Keratinocyte (primary cell): ENCODE results near the gene CCNL2. TPM values are rescaled to one million over a fixed set of nuclear protein-coding genes. Genes with fewer than 3 reads are reported as not detected.

Experiments used
- DNase-seq: peaks from one replicate; pipeline ENCODE4 v3.0.0-alpha.2; 2011; ENCODE audit warnings: low read depth, missing footprints, low spot score
- FAIRE-seq: peaks from 2 replicates; lab custom pipeline; 2011; peaks lifted over from hg19 to GRCh38; lab: Jason Lieb, UNC
- H2AFZ ChIP-seq: 2 replicates; pipeline ENCODE4 v1.6.0; 2012; ENCODE audit warnings: low read length, control low read depth, inconsistent platforms; ENCODE audit not compliant: control insufficient read depth
- H3K27ac ChIP-seq: 2 replicates; pipeline ENCODE4 v1.5.1; 2011; ENCODE audit warnings: low read length; ENCODE audit not compliant: control insufficient read depth, insufficient read depth
- H3K27me3 ChIP-seq: 3 replicates; pipeline ENCODE4 v1.6.0; 2011; ENCODE audit warnings: low read length; ENCODE audit not compliant: control insufficient read depth, insufficient read depth; ENCODE audit errors: extremely low read depth
- H3K36me3 ChIP-seq, 2 experiments: 2 replicates in 1 of 2; 3 replicates in 1 of 2; pipeline ENCODE4 v1.5.1; 2011; ENCODE audit warnings: low read length in 2 of 2, mild to moderate bottlenecking in 1 of 2; ENCODE audit not compliant: control insufficient read depth in 2 of 2, insufficient read depth in 2 of 2; ENCODE audit errors: extremely low read depth in 1 of 2
- H3K4me1 ChIP-seq: 3 replicates; pipeline ENCODE4 v1.5.1; 2011; ENCODE audit warnings: low read length; ENCODE audit not compliant: control insufficient read depth, insufficient read depth; ENCODE audit errors: extremely low read depth
- H3K4me2 ChIP-seq: 3 replicates; pipeline ENCODE4 v1.6.0; 2011; ENCODE audit warnings: low read depth, low read length; ENCODE audit not compliant: control insufficient read depth, insufficient read depth; ENCODE audit errors: extremely low read depth
- H3K4me3 ChIP-seq, 3 experiments: fragments of 200-600 bp in 1 of 3; sonication (generic) in 1 of 3; 2 replicates in 2 of 3; 3 replicates in 1 of 3; pipeline ENCODE4 v1.5.1; 2011 to 2016; ENCODE audit warnings: low read length in 3 of 3, mild to moderate bottlenecking in 3 of 3, control low read depth in 2 of 3, inconsistent platforms in 1 of 3, low read depth in 1 of 3, mixed read lengths in 1 of 3, mixed run types in 1 of 3, moderate library complexity in 1 of 3; ENCODE audit not compliant: control insufficient read depth in 2 of 3, insufficient read depth in 2 of 3; ENCODE audit errors: extremely low read depth in 1 of 3
- H3K79me2 ChIP-seq: 2 replicates; pipeline ENCODE4 v1.6.0; 2012; ENCODE audit warnings: low read length; ENCODE audit not compliant: control insufficient read depth, insufficient read depth
- H3K9ac ChIP-seq: 3 replicates; pipeline ENCODE4 v1.6.0; 2011; ENCODE audit warnings: low read length; ENCODE audit not compliant: control insufficient read depth, insufficient read depth; ENCODE audit errors: extremely low read depth
- H3K9me1 ChIP-seq: 3 replicates; pipeline ENCODE4 v1.6.0; 2011; ENCODE audit warnings: low read length; ENCODE audit not compliant: control insufficient read depth, insufficient read depth; ENCODE audit errors: extremely low read depth
- H3K9me3 ChIP-seq: 2 replicates; pipeline ENCODE4 v1.5.1; 2012; ENCODE audit warnings: low read depth, low read length; ENCODE audit not compliant: control insufficient read depth
- H4K20me1 ChIP-seq: 3 replicates; pipeline ENCODE4 v1.6.0; 2011; ENCODE audit warnings: low read length; ENCODE audit not compliant: control insufficient read depth, insufficient read depth; ENCODE audit errors: extremely low read depth
- CTCF ChIP-seq, 3 experiments: IDR thresholded peaks in 1 of 3; conservative IDR thresholded peaks in 1 of 3; optimal IDR thresholded peaks in 1 of 3; 2 replicates in 2 of 3; 3 replicates in 1 of 3; pipeline versions ENCODE3 to v1.5.1; 2011; ENCODE audit warnings: low read length in 3 of 3, mild to moderate bottlenecking in 3 of 3, moderate library complexity in 2 of 3, control low read depth in 1 of 3, inconsistent platforms in 1 of 3; ENCODE audit not compliant: insufficient read depth in 2 of 3; ENCODE audit errors: extremely low read depth in 1 of 3
- EZH2 ChIP-seq: IDR thresholded peaks from one replicate; pipeline ENCODE4 v1.6.1; 2012; ENCODE audit warnings: inconsistent platforms, mild to moderate bottlenecking, low read length, moderate library complexity
- dilution Hi-C: fragments of 300-500 bp; cut with MboI; formaldehyde crosslinking; loops from one replicate; pipeline ENCODE4 v1.7.0; 2020; ENCODE audit warnings: low sequenced_read_pairs; ENCODE audit not compliant: extremely low pct_ligation_motif_present
- polyA plus RNA-seq, 5 experiments: library from polyadenylated mRNA; depleted of rRNA in 3 of 5; stranded (reverse) in 3 of 5; stranded (forward) in 1 of 5; unstranded in 1 of 5; fragments of >200 nt; gene quantifications; 1 replicate in 1 of 5; 2 replicates in 3 of 5; 3 replicates in 1 of 5; pipeline versions ENCODE4 v1.2.1 to v1.2.3, GENCODE V29; 2011 to 2012; ENCODE audit warnings: missing spikeins in 2 of 5, low read depth in 1 of 5, low replicate concordance in 1 of 5

CCNL2 gene
- polyA plus RNA-seq, 1 donor (not counting 4 experiments of a cell fraction or from before 2014, with no cell fraction given): 140 TPM

- TF ChIP-seq EZH2: no peak
- TF ChIP-seq CTCF (optimal IDR thresholded peaks at IDR 0.05 in 1 of 3, IDR thresholded peaks at IDR 0.05 in 1 of 3, conservative IDR thresholded peaks at IDR 0.05 in 1 of 3; ENCODE audit: extremely low read depth in 1 of 3, insufficient read depth in 2 of 3, low read length in 3 of 3): no peak
- FAIRE-seq: no peak
- Histone ChIP-seq H4K20me1 (peaks cover 15% of the 10 kb centered on the region), H3K4me1 (peaks cover 23% of the 10 kb centered on the region), H3K79me2 (peaks cover 54% of the 10 kb centered on the region), H3K36me3 (peaks cover 13 to 24% of the 10 kb centered on the region in 2 experiments), H3K9me1 (no peaks in the 10 kb centered on the region), H3K4me2 (no peak overlapping the region), H3K4me3 (no peak overlapping the region), H3K9ac (no peak overlapping the region), H2AFZ (no peak overlapping the region), H3K27ac (no peak overlapping the region), H3K9me3 (no peaks in the 10 kb centered on the region), H3K27me3 (no peaks in the 10 kb centered on the region)
- dilution Hi-C loops: no loop called here
- DNase-seq: no peak
Measured at GRCh38 chr1:1340791-1341548, 58.2 kb downstream of the CCNL2 start.

DNA sequence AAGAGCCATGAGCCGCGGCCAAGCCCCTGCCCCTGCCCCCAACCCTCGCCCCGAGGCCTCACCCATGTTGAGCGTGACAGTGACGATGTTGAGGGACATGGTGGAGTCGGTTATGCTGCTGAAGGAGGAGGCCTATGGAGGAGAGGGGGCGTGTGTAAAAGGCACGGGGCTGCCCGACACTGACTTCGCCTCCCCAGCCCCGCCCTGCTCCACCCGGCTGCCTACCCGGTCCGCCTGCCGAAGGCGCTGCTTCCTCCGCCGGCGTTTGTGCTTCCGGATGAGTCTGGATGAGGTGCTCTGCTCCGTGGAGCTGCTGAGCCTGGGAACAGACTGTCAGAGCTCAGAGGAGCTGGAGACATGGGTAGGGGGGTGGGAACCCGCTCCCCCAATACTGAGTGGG lies 59.0 kb downstream of the CCNL2 start:
- dilution Hi-C loops: no loop called here
- no peak overlapping the region for H3K4me3 ChIP-seq
- no peak overlapping the region for H3K9ac ChIP-seq
- no peak for FAIRE-seq
- H3K4me2 ChIP-seq: no peak overlapping the region
- TF ChIP-seq EZH2 (no peak), CTCF (optimal IDR thresholded peaks at IDR 0.05 in 1 of 3, IDR thresholded peaks at IDR 0.05 in 1 of 3, conservative IDR thresholded peaks at IDR 0.05 in 1 of 3; ENCODE audit: extremely low read depth in 1 of 3, insufficient read depth in 2 of 3, low read length in 3 of 3) (no peak)
- H2AFZ ChIP-seq: no peak overlapping the region
- H3K9me3 ChIP-seq: no peaks in the 10 kb centered on the region
- no peak overlapping the region for H3K27ac ChIP-seq
- no peaks in the 10 kb centered on the region for H3K9me1 ChIP-seq
- DNase-seq: no peak
- peaks cover 15% of the 10 kb centered on the region for H4K20me1 ChIP-seq
- H3K27me3 ChIP-seq: no peaks in the 10 kb centered on the region
- peaks cover 15 to 27% of the 10 kb centered on the region in 2 experiments for H3K36me3 ChIP-seq
- peaks cover 46% of the 10 kb centered on the region for H3K79me2 ChIP-seq
- peaks cover 15% of the 10 kb centered on the region for H3K4me1 ChIP-seq
